Limb (tissue), 2 donors: ENCODE data around the gene ROBO1.
"Not testable (repeated sequence)": the region's sequence is repeated elsewhere in the genome, so short reads cannot be mapped to it uniquely, and the experiment has no call there.

Experiments
- DNase-seq, 2 donors: peaks; one replicate each; pipeline ENCODE4 v3.0.0-alpha.2; 2016; ENCODE audit errors: extremely low spot score in 2 of 2

Gene ROBO1

DNA sequence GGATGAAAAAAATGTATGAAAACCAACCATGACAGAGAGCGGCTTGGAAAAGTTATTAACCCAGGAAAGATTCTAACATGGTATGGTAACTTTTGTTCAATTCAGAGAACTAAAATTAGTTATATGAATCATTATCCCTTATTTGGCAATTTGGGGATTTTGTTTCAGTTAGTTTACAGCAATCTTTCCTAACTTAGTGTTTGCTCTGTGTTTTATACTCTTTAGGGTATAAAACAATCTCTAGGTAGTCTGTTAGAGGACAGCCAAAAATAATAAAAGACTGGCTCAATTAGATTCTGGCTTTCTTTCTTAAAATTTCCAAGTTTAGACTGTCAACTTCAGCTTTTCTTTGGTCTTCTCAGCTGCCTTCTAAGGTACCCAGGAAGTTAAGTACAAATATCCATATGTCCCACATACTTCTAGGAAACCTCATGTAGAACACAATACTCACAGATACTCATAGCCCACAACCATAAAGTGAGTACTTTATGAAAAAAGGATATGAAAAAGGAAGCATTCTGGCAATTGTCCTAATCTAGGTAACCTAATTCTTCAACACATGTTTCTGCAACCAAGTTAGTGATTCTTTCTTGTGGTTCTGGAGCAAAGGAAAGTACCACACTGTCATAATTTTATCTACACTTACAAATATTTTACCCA, 849.3 kb downstream of the ROBO1 start:
- no peak for DNase-seq

DNA sequence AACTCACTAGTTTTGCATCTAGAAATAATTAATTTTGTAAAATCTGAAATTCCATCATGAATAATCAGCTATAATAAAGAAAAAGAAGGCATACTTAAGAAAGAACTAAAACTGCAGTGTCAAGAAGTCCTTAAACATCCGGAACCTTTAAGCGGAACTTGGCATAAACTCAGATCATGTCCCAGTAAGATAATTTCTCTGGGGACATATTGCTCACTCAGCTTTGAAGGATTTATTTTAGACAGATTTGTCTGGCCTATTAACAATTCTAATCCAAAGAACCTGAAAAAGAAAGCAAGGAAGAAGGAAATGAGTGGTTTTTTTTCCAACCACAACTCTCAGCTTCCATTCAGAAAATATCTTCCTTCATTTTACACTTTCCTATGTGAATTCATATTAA, 850.3 kb downstream of the ROBO1 start:
- DNase-seq, result no peak

DNA sequence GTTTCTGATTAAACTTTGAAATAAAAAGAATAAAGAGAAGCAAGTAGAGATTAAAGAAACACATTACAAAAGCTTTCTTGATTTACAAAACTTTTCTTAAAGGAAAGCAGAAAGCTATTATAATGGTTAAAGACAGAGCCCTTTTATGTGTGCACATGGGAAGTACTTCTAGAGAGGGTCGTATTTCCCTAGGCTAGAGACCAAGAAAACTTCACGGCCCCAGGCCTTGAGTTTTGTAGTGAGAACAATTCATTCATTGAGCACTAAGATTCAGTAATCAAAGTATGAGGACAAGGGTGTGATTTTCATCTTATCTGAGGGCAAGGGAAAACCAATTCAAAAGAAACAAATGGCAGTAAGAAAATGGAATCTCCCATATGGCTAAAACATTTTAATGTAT, 854.1 kb downstream of the ROBO1 start:
- no peak for DNase-seq

DNA sequence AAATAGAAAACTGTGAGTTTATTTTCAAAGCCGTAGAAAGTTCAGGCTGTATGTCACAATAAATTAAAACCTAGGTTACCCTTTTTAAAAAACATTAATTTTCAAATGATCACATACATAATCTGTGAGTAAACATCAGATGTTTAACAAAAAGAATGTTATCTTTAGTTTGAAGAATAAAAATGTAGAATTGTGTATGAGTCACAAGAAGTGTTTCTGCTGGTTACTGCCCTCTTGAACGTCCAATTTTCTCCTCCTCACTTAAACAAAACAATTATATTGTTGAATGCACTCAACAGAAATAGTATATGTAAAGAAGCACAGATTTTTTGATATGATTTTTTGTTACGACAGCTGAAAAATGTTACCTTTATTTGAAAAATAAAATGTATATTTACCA, 855.1 kb downstream of the ROBO1 start:
- no peak for DNase-seq

DNA sequence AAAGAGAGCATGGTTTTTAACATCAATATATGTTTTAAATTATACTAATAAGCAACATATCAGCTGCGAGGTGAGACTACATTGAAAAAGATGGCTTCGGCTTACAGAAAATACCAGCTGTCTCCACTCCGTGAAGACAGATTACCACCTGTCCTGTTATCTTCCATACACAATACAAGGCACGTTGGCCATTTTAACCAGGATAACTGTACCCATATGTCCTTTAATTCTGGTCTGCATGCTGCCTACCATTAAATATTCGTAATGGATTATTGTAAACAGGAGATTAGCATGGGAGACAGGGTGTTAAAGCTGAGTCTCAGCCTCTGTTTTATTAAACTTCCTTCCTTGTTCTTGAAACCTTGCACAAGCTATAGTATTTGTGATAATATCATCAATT, 855.5 kb downstream of the ROBO1 start:
- no peak for DNase-seq

DNA sequence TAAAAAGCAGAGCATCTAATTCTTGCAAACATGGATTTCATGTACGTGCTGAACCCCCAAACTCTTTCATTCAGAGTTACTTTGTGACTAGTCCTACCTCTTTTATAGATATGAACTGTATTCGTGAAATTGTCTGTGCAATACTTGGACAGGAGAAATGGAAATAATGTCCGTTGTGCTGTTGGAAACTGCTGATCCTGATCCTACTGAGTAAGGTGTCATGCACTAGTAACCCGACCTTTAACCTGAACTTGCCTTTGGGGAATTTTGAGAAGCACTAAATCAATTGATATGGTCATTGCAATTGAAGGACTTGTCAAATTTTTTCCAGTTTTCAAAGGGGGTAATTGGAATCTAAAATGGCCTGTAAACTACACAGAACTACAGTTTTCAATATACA, 856.4 kb downstream of the ROBO1 start:
- no peak for DNase-seq

DNA sequence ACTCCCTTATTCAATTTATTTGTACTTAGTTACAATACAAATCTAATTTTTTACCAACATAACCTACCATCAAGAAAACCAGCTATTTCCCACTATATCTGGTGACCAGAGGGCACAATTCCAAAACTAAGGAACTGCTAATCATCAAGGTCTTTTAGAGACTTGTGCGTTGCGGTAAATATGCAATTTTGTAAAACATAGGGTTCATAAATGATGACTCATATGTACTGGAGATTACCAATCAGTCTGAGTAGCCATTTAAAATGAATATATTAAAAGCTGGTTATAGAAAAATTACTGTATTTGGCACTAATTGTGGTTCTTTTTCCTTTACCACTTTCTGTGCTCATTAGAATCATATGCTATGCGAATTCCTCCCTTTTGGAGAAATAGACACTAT, 859.6 kb downstream of the ROBO1 start:
- DNase-seq, result no peak

DNA sequence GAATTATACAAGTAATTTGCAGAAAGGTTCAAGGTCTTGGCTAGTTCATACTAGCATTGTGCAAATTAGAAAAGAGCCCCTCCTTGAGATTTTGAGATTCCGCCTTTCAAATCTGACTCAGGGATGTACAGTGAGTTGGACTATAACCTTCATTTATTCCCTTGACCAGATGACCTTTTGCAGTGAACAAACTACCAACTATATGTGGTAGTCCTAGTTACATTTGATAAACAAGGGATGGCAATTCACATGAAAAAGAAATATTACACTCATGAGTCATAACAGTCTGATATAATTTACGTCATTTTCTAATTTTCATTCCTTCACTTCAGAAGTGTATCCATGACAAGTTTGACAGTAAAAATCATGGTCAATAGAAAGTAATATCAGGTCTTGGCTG, 860.4 kb downstream of the ROBO1 start:
- DNase-seq, result no peak

DNA sequence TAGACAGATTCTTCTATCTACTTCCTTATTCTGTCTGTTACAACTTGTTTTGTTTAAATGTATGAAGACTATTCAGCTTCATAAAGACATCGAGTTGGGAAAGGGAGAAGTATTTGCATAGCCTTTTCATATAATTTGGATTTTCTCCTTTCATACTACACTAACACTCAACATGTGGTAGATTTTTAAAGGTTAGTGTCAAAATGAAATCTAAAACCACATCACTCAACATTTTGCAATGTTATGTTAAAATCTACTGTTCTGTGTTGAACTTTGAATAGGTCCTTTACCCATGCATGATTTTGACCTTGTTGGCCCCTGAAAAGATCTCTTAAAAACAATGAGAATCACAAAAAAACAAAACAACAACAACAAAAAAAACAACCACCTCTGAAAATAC, 860.9 kb downstream of the ROBO1 start:
- DNase-seq, result no peak

DNA sequence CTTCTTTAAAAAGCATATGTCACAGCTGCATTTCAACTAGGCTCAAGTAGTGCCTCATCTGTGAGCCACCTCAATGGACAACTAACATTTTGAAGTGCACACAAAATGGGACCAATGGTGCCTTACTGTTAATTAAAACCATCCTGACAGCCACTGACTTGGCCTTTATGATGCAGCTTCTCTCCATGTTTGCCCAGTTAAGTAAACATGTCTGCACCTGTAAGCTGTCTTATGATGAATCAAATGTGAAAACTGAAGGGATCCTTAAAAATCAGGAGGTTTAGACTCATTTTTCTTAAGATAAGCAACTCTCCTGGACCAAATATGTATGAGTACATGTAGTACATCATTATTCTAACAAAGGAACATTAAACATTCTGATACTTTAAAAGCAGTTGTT, 861.6 kb downstream of the ROBO1 start:
- no peak for DNase-seq

DNA sequence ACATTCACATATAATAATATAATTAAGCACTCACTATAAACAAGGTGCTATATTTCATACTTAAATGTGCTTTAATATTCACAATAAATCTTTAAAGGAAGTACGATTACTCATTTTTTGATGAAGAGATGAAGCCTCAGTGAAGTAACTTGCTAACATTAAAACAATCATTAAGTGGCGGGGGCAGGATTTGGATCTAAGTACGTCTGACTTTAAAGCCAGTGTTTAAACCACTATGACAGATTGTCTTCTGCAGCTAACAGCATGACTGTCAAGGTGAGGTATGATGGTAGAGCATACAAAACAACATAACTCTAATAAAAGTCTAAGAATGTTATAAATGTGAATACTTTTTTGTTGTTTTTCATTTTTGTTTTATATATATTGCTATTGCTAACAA, 862.1 kb downstream of the ROBO1 start:
- DNase-seq, result no peak

DNA sequence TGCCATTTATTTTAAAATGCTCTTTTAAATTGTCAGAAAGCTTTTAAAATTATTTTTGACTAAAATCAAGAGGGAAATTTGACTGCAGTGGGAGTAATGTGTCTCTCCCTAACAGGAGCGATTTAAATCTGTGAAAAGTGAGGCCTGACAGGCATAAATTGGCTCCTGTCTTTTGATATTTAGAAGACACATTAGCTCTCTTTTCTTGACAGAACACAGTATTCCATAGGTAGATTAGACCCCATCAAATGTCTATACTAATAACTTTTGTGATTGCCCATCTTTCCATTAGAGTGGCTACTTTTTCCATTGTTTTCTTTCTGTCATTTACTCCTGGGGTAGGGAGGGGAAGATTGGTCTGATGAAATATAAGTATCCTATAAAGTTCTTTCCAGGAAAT, 866.3 kb downstream of the ROBO1 start:
- DNase-seq, result no peak

DNA sequence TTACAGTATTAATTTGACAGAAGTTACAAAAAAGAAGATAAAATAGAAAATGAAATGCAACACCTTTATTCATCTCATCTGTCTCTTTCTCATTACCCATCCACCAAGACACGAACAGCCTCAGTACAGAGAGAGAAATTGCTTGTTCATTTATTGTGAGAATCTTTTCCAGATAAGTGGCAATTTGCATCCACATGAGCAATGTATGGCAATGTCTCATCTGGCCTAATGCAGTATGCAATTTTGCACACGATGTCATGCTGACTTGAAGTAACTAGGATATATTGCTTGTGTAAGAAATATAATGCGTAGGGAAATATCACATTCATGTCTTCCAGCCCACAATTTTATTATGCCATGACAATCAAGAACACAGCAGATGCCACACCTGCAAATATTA, 866.9 kb downstream of the ROBO1 start:
- DNase-seq, result no peak

DNA sequence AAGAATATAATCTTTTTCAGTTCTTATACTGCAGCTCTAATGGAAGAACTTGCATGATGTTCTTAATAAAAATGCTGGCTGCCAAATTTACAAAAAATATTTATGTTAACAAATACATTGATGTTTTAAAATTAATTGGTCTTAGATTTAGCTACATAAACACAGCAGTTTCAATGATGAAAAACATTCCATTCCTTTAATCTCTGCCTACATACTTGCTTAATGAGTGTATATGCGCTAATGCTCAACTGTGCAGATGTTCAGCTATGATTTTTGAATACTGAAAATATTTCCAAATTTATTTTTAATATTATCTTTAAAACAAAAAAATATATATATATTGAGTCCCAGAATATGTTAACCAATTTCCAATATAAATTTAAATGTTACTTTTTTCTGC, 867.4 kb downstream of the ROBO1 start:
- no peak for DNase-seq

DNA sequence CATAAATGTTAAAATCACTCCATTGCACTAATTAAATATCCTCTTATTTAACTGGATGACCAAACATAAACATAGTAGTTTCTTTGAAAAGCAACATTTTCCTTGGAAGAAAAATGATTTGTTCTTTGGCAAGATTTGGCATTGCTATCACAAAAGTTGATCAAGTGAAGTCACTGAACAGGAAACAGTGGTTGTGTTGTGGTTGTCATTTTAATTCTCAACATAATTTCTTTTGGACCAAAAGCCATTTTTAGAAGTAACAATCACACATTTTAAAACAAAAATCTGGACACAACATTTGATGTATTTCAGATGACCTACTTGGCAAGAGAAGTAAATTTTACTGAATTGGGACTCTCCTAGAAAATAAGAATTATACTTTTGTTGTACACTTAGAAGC, 872.3 kb downstream of the ROBO1 start:
- DNase-seq, result no peak

DNA sequence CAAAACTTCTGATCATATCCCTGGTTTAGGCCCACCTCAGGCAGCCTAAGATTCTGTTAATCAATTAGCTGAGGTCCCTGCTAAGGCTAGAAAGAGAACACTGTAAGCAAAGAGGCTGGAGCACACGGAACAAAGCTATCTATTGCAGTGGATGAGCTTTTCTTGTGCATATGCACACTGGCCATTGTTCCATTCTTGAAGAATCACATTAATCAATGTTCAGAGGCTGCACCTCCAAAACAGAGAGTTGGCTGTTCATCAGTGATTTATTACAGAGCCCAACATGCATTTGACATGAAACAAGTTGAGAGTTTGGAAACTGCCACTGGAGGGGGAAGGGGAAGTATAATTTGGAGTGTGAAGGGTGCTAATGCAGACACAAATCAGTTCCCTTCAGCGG, 873.0 kb downstream of the ROBO1 start:
- no peak for DNase-seq

DNA sequence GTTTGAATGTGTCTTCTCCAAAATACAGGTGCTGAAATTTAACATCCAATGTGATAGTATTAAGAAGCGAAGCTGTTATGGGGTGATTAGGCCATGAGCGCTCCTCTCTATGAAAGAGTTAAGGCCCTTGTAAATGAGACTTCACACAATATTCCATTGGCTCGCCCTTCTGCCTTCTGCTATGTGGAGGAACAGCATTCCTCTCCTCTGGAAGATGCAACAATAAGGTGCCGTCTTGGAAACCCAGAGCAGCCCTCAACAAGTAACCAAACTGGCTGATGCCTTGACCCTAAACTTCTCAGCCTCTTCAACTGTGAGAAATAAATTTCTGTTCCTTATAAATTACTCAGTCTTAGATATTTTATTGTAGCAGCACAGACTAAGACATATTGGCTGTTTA, 874.6 kb downstream of the ROBO1 start:
- no peak for DNase-seq

DNA sequence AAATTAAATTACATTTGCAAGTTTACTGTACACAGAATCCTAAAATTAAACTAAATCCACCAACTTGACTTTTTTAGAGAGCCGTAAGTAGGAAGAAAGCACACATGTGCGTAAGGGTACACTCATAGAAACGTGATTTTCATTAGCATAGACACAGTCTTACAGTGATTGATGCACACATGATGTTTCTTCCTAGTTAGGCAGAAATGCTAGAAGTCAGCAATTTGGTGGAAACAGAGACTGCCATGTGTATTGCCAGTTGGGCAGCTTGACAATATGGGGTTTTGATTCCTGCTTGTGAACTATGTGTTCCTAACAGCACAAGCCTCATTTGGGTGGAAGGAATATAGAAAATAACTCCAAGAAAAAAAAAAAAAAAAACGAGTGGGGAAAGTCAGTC, 878.5 kb downstream of the ROBO1 start:
- no peak for DNase-seq

DNA sequence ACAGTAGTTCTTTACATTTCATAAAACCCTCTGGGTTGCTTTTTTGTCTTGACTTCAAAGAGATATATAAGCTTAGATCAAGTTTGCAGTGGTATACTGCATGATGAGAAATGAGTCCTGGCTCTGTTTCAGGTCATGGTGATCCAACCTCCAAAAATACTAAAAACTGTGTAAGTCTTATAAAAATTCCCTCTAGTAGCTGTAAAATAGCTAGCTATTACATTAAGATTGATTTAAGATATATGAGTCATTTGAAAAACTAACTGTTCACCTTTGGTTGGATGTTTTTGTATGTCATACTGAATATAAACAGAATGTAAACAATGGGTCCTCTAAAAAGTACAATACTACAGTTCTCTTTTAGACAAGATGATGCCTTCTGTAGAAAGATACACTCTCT, 879.2 kb downstream of the ROBO1 start:
- DNase-seq, result no peak

DNA sequence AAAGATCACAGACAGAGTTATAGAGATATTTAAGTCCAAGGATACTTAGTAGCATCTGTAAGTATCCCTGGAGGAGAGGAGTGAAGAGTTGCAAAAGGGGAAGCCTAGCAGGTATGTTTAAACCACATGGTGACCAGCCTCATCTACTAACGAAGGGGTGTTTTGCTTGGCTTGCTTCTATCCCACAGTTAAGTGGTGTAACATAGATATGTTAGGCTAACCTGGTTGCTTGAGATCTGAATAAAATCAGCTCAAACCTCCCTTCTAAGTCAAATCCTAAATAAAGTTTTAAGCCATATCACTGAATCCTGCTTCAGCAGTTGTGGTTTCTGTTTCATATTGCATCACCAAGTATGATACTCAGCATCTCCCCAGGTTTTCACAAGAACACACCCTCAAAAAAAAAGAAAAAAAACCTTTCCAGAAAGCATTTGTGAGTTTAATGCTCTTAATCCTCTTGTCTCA, 880.2 kb downstream of the ROBO1 start:
- DNase-seq, result no peak

DNA sequence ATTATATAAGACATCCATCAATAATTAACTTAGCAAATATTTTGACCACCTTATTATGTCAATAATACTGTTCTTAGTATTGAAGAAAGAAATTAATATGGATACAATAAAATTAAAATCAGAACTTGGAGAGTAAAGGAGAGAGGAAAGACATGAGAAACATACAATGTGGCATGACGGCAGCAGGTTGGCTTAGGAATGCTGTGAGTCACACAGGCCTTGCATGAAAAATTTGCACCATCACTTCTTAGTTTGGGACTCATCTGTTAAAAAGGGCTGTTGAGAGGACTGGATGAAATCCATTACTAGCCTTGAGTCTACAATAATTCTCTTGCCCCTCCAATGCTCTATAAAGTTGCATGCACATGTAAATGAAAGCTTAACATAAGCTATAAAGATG, 880.8 kb downstream of the ROBO1 start:
- DNase-seq, result no peak

DNA sequence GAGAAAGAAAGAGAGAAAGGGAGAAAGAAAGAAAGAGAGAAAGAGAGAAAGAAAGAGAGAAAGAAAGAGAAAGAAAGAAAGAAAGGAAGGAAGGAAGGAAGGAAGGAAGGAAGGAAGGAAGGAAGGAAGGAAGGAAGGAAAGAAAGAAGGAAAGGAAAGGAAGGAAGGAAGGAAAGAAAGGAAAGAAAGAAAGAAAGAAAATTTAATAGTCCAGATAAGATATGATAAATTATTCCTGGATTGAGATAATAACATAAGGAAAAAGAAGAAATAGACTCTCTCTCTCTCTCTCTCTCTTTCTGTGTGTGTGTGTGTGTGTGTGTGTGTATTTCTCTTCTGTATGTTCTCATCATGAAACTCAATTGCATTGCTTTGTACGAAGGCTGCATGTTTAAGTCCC, 883.2 kb downstream of the ROBO1 start:
- DNase-seq, result not testable (repeated sequence)

DNA sequence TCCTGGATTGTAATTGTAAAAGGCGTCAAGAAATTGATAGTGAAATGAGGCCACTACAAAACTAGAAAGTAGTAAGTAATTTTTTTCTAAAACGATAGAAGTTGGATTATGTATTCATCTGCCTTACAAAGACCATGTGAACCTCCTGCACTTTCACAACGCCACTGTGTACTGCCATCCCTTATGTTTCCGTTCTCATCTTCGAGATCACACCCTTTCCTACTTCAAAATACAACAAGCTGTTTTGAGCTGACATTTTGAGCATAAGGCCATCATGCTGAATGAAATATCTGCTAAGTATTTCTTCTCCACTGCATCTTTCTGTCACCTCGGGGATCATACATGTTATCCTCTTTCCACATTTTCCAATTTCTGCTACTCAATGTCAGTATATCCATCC, 885.5 kb downstream of the ROBO1 start:
- no peak for DNase-seq

DNA sequence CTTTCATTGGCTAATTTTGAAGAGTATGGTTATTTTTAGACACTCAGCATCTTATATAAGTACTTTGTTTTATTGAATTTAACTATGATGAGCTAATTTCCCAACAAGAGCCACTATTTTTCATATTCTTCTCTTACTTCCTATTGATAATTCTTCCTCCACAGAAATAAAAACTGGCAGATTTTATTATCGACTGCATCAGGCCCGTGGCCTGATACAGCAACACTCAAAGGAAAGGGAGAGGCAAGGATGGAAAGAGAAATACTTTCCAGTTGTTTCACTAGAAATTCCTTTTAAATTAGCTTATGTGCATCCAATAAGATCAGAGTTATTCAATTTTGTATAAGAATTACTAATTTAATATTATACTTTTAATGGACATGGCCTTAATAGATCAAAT, 886.3 kb downstream of the ROBO1 start:
- no peak for DNase-seq
